ENCODE data around the gene ANO4. TPM values are rescaled to one million over a fixed set of nuclear protein-coding genes. Genes with fewer than 3 reads are reported as not detected.

The ANO4 gene
- 0.26 and 1.2 TPM in 2 replicates for total RNA-seq

GRCh38 chr12:100794441-100795173, at the start of gene ANO4:
Gene ANO4, plus strand, starts transcription at chr12:100794776. Its CDS starts 107,010 bp downstream, at chr12:100901786.

Other genes with a start within 250 kb of the ANO4 start
- 6.1 and 11.5 TPM in 2 replicates for gene GAS2L3, start 221.1 kb upstream of the ANO4 start, total RNA-seq

Measured in smooth muscle cell of the pulmonary artery (primary cell).